ENCODE data around the gene MOCOS. TPM values are rescaled to one million over a fixed set of nuclear protein-coding genes. Genes with fewer than 3 reads are reported as not detected.
"Not testable (repeated sequence)": the region's sequence is repeated elsewhere in the genome, so short reads cannot be mapped to it uniquely, and the experiment has no call there.

Gene MOCOS
- total and polyA plus RNA-seq, 5 experiments from 2014 or later = 0.08 to 0.16 TPM; not detected in 3

- Mint-ChIP-seq H3K4me3 (no peak overlapping the region), H3K27ac (no peak overlapping the region), H3K9me3 (peaks cover 0 to 10% (median 0%) of the 10 kb centered on the region in 9 donors), H3K4me1 (no peaks in the 10 kb centered on the region), H3K36me3 (no peaks in the 10 kb centered on the region), H3K27me3 (peaks cover 2 to 16% (median 4%) of the 10 kb centered on the region in 5 donors)
- DNase-seq (no peak), ATAC-seq (no peak)
- POLR2A ChIA-PET = no interaction called here
Observed at GRCh38 chr18:36212301-36213171, 25.2 kb downstream of the MOCOS start.

- H3K36me3 Mint-ChIP-seq = no peaks in the 10 kb centered on the region
- POLR2A ChIA-PET = no interaction called here
Observed at GRCh38 chr18:36214811-36215210, 27.5 kb downstream of the MOCOS start.

DNA sequence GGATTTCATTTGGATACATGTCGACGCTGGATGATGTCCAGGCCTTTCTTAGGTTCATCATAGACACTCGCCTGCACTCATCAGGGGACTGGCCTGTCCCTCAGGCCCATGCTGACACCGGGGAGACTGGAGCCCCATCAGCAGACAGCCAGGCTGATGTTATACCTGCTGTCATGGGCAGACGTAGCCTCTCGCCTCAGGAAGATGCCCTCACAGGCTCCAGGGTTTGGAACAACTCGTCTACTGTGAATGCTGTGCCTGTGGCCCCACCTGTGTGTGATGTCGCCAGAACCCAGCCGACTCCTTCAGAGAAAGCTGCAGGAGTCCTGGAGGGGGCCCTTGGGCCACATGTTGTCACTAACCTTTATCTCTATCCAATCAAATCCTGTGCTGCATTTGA lies 28.3 kb downstream of the MOCOS start:
- H3K27ac Mint-ChIP-seq = no peak overlapping the region
- H3K36me3 Mint-ChIP-seq = no peaks in the 10 kb centered on the region
- no peak overlapping the region for H3K4me3 Mint-ChIP-seq
- H3K9me3 Mint-ChIP-seq = no peaks in the 10 kb centered on the region
- ATAC-seq (no peak), DNase-seq (no peak)
- no peaks in the 10 kb centered on the region for H3K4me1 Mint-ChIP-seq
- POLR2A ChIA-PET = no interaction called here
- peaks cover 2 to 11% (median 9%) of the 10 kb centered on the region in 5 donors for H3K27me3 Mint-ChIP-seq

More at GRCh38 chr18:36214811-36215210, 27.5 kb downstream of the MOCOS start:
- peaks cover 2 to 14% (median 8%) of the 10 kb centered on the region in 5 donors for H3K27me3 Mint-ChIP-seq
- no peaks in the 10 kb centered on the region for H3K4me1 Mint-ChIP-seq
- no peak overlapping the region for H3K27ac Mint-ChIP-seq
- H3K9me3 Mint-ChIP-seq = no peaks in the 10 kb centered on the region
- DNase-seq = no peak
- ATAC-seq = no peak
- no peak overlapping the region for H3K4me3 Mint-ChIP-seq

- Mint-ChIP-seq H3K4me3 (no peak overlapping the region), H3K4me1 (no peaks in the 10 kb centered on the region), H3K36me3 (no peaks in the 10 kb centered on the region), H3K27me3 (peaks cover 0 to 8% (median 4%) of the 10 kb centered on the region in 5 donors), H3K27ac (no peak overlapping the region), H3K9me3 (no peaks in the 10 kb centered on the region)
- POLR2A ChIA-PET = no interaction called here
- no peak for DNase-seq
- ATAC-seq = no peak
Observed at GRCh38 chr18:36217348-36217747, 30.1 kb downstream of the MOCOS start.

GRCh38 chr18:36229188-36229587 lies 41.9 kb downstream of the MOCOS start:
- POLR2A ChIA-PET = no interaction called here
- H3K4me1 Mint-ChIP-seq = no peaks in the 10 kb centered on the region
- peaks cover 18 to 61% (median 43%) of the 10 kb centered on the region in 9 donors for H3K9me3 Mint-ChIP-seq
- H3K27me3 Mint-ChIP-seq = peaks cover 0 to 29% (median 10%) of the 10 kb centered on the region in 5 donors
- H3K4me3 Mint-ChIP-seq = no peak overlapping the region
- no peak overlapping the region for H3K27ac Mint-ChIP-seq
- peaks cover 2 to 34% (median 8%) of the 10 kb centered on the region in 3 donors for H3K36me3 Mint-ChIP-seq
- no peak for ATAC-seq
- DNase-seq = no peak

GRCh38 chr18:36240510-36240909 lies 53.2 kb downstream of the MOCOS start:
- H3K36me3 Mint-ChIP-seq, ATAC-seq, H3K27ac Mint-ChIP-seq, H3K4me1 Mint-ChIP-seq, H3K4me3 Mint-ChIP-seq, POLR2A ChIA-PET, DNase-seq: not testable (repeated sequence)
- H3K9me3 Mint-ChIP-seq = peaks cover 0 to 24% (median 7%) of the 10 kb centered on the region in 9 donors
- H3K27me3 Mint-ChIP-seq = peaks cover 13 to 39% (median 23%) of the 10 kb centered on the region in 5 donors

- no peak overlapping the region for H3K27ac Mint-ChIP-seq
- peaks cover 0 to 36% (median 16%) of the 10 kb centered on the region in 9 donors for H3K9me3 Mint-ChIP-seq
- H3K36me3 Mint-ChIP-seq = peaks cover 2 to 15% (median 6%) of the 10 kb centered on the region in 3 donors
- POLR2A ChIA-PET = no interaction called here
- DNase-seq (no peak), ATAC-seq (no peak)
- no peak overlapping the region for H3K4me3 Mint-ChIP-seq
- no peaks in the 10 kb centered on the region for H3K4me1 Mint-ChIP-seq
- H3K27me3 Mint-ChIP-seq = peaks cover 17 to 51% (median 31%) of the 10 kb centered on the region in 5 donors
Observed at GRCh38 chr18:36241831-36242230, 54.5 kb downstream of the MOCOS start.

DNA sequence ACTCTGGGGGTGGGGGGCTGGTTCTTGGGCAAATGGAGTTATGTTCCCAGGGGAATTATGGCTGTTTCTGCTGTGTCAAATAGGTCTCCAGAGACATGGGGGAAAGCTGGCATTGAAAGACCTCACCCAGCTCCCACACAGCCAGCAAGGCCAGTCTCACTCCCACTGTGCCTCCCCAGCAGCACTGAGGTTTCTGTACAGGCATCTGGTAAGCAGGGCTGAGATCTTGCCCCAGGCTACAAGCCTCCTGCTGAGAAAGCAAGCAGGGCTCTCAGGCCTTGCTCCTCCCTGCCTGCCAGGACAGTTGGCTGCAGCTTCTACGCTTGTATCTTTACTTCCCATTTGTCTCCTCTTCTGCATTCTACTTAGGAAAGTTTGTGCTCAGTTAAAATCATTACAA lies 59.7 kb downstream of the MOCOS start:
- no peak for ATAC-seq
- Mint-ChIP-seq H3K9me3 (peaks cover 0 to 37% (median 16%) of the 10 kb centered on the region in 9 donors), H3K36me3 (peaks cover 0 to 28% (median 12%) of the 10 kb centered on the region in 3 donors)

GRCh38 chr18:36249392-36249791 lies 62.1 kb downstream of the MOCOS start:
- POLR2A ChIA-PET = no interaction called here
- H3K4me3 Mint-ChIP-seq = no peak overlapping the region
- H3K9me3 Mint-ChIP-seq = peaks cover 0 to 32% (median 16%) of the 10 kb centered on the region in 9 donors
- DNase-seq (no peak), ATAC-seq (no peak)
- no peaks in the 10 kb centered on the region for H3K4me1 Mint-ChIP-seq
- H3K36me3 Mint-ChIP-seq = peaks cover 0 to 28% (median 12%) of the 10 kb centered on the region in 3 donors
- peak overlapping the region in 1 of 10 donors; percentile 9 for H3K27ac Mint-ChIP-seq
- peaks cover 29 to 55% (median 42%) of the 10 kb centered on the region in 5 donors for H3K27me3 Mint-ChIP-seq

More for the DNA sequence above, 59.7 kb downstream of the MOCOS start:
- H3K27ac Mint-ChIP-seq = no peak overlapping the region
- H3K4me3 Mint-ChIP-seq = no peak overlapping the region
- POLR2A ChIA-PET = no interaction called here
- peaks cover 32 to 78% (median 40%) of the 10 kb centered on the region in 5 donors for H3K27me3 Mint-ChIP-seq
- DNase-seq = no peak
- H3K4me1 Mint-ChIP-seq = no peaks in the 10 kb centered on the region

DNA sequence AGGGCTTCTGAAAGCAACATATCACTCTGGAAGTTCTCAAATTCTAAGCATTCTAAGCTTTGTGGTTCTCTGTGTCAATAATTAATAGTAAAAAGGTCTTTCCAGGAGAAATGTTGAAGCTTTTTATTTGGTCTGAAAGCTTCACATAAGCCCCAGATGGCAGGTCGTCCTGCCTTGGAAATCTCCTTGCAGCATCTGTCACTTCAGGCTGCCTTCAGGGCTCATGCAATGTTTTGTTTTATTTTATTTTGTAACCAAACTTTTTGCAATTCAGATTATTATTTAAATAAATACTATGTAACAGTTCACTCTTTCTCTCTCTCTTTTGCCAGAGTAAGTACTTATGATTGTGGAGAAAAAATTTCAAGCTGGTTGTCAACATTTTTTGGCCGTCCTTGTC lies 63.5 kb downstream of the MOCOS start:
- Mint-ChIP-seq H3K27ac (no peak overlapping the region), H3K4me1 (no peaks in the 10 kb centered on the region), H3K4me3 (no peak overlapping the region), H3K36me3 (peaks cover 0 to 21% (median 6%) of the 10 kb centered on the region in 3 donors), H3K27me3 (peaks cover 23 to 41% (median 31%) of the 10 kb centered on the region in 5 donors), H3K9me3 (peaks cover 0 to 18% (median 6%) of the 10 kb centered on the region in 9 donors)
- DNase-seq = no peak
- POLR2A ChIA-PET = no interaction called here
- ATAC-seq = no peak

DNA sequence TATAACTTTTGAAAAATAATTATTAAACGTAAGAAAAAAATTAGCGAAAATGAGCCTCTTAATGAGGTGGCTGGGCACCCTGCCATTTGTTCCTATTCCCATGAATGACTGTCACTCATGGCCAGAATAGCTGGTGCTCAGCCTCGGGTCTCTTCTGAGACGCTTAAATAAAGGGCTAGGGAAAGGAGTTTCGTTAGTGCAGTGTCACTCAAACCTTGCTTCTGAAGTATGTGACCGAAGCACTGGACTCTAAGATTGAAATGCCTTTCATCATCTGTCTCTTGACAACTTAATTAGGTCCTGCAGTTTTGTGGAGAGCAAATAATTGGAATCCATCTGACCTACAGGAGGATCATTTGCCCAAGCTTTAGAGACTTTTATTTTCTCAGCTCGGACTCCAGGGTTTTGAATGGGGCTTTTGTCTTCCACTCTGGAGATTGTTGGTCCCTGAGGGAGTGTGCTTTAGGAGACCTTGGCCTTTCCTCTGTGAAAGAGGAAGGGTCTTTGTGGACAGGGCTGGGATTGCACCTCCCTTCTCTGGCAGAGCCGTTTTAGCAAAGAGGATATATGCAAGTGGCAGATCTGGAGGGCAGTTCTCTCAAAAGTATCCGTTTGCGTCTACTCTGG lies 67.9 kb downstream of the MOCOS start:
- Mint-ChIP-seq H3K27me3 (peaks cover 10 to 23% (median 12%) of the 10 kb centered on the region in 5 donors), H3K4me3 (no peak overlapping the region), H3K9me3 (peaks cover 0 to 2% (median 0%) of the 10 kb centered on the region in 9 donors), H3K4me1 (no peaks in the 10 kb centered on the region), H3K36me3 (no peaks in the 10 kb centered on the region), H3K27ac (no peak overlapping the region)
- DNase-seq = no peak
- no peak for ATAC-seq
- POLR2A ChIA-PET = no interaction called here

- POLR2A ChIA-PET = no interaction called here
- Mint-ChIP-seq H3K27ac (no peak overlapping the region), H3K36me3 (no peaks in the 10 kb centered on the region), H3K4me1 (no peaks in the 10 kb centered on the region), H3K4me3 (no peak overlapping the region), H3K27me3 (peaks cover 10 to 20% (median 10%) of the 10 kb centered on the region in 5 donors), H3K9me3 (peaks cover 0 to 2% (median 0%) of the 10 kb centered on the region in 9 donors)
- DNase-seq (no peak), ATAC-seq (no peak)
Observed at GRCh38 chr18:36256094-36256493, 68.8 kb downstream of the MOCOS start.

DNA sequence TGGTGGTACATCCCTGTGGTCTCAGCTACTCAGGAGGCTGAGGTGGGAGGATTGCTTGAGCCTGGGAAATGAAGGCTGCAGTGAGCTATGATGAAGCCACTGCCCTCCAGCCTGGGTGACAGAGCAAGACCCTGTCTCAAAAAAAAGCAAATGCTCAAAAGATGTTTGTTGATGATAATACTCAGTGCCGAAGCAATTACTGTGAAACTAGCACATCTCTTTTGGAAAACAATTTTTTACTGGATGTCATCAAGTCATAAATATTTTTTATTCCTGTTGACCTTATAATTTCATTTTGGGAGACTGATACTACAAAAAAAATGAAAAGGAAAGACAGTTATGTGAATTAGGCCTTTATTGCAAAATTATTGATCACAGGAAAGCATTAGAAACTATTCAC lies 75.7 kb downstream of the MOCOS start:
- H3K4me3 Mint-ChIP-seq = no peak overlapping the region
- DNase-seq = no peak
- no peaks in the 10 kb centered on the region for H3K9me3 Mint-ChIP-seq
- POLR2A ChIA-PET = no interaction called here
- no peak for ATAC-seq
- no peaks in the 10 kb centered on the region for H3K4me1 Mint-ChIP-seq
- peaks cover 4 to 18% (median 10%) of the 10 kb centered on the region in 5 donors for H3K27me3 Mint-ChIP-seq
- H3K36me3 Mint-ChIP-seq = no peaks in the 10 kb centered on the region
- H3K27ac Mint-ChIP-seq = no peak overlapping the region

All from naive thymus-derived CD8-positive, alpha-beta T cell (primary cell).